Sigmoid colon (tissue), 7 donors: ENCODE data around the gene OTX1. TPM values are rescaled to one million over a fixed set of nuclear protein-coding genes. Genes with fewer than 3 reads are reported as not detected.

ENCODE experiments used
- DNase-seq: peaks from one replicate; pipeline ENCODE4 v3.0.0-alpha.2; 2019
- H3K27ac ChIP-seq, 4 donors: fragments of 200-600 bp; sonication (generic); one replicate each; pipeline ENCODE4 v1.5.1; 2016 to 2019; ENCODE audit warnings: mild to moderate bottlenecking in 1 of 4
- H3K27me3 ChIP-seq, 3 donors: fragments of 200-600 bp; sonication (generic); one replicate each; pipeline ENCODE4 v1.5.1; 2019; ENCODE audit warnings: mild to moderate bottlenecking in 1 of 3
- H3K36me3 ChIP-seq, 4 donors: fragments of 200-600 bp; sonication (generic); one replicate each; pipeline ENCODE4 v1.5.1; 2016 to 2019
- H3K4me1 ChIP-seq, 4 donors: fragments of 200-600 bp; sonication (generic); one replicate each; pipeline ENCODE4 v1.5.1; 2017 to 2019
- H3K4me3 ChIP-seq, 4 donors: fragments of 200-600 bp; sonication (generic); one replicate each; pipeline ENCODE4 v1.5.1; 2017 to 2019; ENCODE audit warnings: mild to moderate bottlenecking in 2 of 4, moderate library complexity in 1 of 4
- H3K9me3 ChIP-seq, 4 donors: fragments of 200-600 bp in 3 of 4; sonication (generic) in 3 of 4; one replicate each; pipeline versions ENCODE4 v1.5.1 to v1.6.1; 2013 to 2019
- EP300 ChIP-seq, 4 donors: sonication (generic); formaldehyde crosslinking; IDR thresholded peaks; one replicate each; pipeline ENCODE4 v1.6.1; 2017; ENCODE audit warnings: antibody characterized with exemption in 4 of 4
- POLR2A ChIP-seq, 2 donors: fragments of 450-650 bp; IDR thresholded peaks; one replicate each; pipeline ENCODE4 v1.6.1; 2016; ENCODE audit warnings: antibody characterized with exemption in 2 of 2, mild to moderate bottlenecking in 2 of 2, moderate library complexity in 2 of 2
- POLR2AphosphoS5 ChIP-seq, 4 donors: sonication (generic); formaldehyde crosslinking; IDR thresholded peaks; one replicate each; pipeline ENCODE4 v1.6.1; 2017; ENCODE audit warnings: antibody characterized with exemption in 4 of 4
- WGBS, 2 donors: extraction: QIAGEN DNeasy Blood & Tissue Kit; methylation state at CpG; one replicate each; pipeline ENCODE4 v1.1.7; 2013; 5-methylcytosine and 5-hydroxymethylcytosine counted together
- intact Hi-C: fragments of 100-400 bp; cut with DNase I; formaldehyde crosslinking; loops from one replicate; pipeline ENCODE4 v1.15.1; 2023
- polyA plus RNA-seq, 3 donors: library from polyadenylated mRNA; stranded (reverse); fragments of 200-250 nt; gene quantifications; one replicate each; pipeline ENCODE4 v1.2.3, GENCODE V29; 2013
- total RNA-seq, 4 donors: library from RNA; depleted of rRNA; stranded (reverse); fragments of >200 nt; gene quantifications; one replicate each; pipeline ENCODE4 v1.1.0, GENCODE V29; 2016
- TF ChIP-seq, protein P1 (sequence below), 4 experiments: fragments of 450-650 bp in 3 of 4; fragments of 200-600 bp in 1 of 4; IDR thresholded peaks; one replicate each; pipeline ENCODE4 v1.5.1; 2016 to 2019; ENCODE audit warnings: antibody characterized with exemption in 4 of 4, mild to moderate bottlenecking in 3 of 4, moderate library complexity in 2 of 4
- donor health status: healthy with polysubstance abuse.
- donor health status: Bipolar disorder and iron deficiency.
- donor health status: healthy.

OTX1 gene
- total and polyA plus RNA-seq, 7 donors, result 0.54 TPM; not detected in 6

DNA sequence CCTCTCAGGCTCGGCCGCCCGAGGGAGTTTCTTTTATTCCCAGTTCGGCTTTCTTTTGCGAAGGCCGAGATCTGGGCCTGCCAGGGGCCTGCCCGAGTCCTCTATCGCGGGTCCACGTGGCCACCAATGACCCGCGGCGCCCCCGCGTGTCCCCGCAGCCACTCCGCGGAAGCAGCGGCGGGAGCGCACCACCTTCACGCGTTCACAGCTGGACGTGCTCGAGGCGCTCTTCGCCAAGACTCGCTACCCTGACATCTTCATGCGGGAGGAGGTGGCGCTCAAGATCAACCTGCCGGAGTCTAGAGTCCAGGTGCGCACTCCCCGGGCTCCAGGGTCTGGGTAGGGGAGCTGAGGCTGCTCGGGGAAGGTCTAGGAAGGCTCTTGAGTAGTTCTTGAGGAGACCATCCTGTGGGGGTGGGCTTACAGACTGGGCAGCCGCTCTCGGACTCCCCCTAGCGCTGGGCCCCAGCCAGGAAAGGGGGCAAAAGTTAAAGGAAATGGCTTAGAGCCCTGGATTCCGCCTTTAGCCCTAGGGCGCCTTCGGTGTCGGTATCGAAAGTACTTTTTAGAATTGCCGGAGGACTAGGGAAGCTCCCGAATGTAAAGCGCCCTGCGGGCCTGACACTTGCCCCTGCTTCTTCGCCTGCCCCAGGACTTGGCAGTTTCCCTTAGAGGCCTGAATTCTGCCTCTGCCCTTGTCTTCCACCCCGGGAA is 3.4 kb downstream of the OTX1 start:
- no peak for TF ChIP-seq POLR2A (IDR thresholded peaks at IDR 0.05)
- TF ChIP-seq, protein P1, sequence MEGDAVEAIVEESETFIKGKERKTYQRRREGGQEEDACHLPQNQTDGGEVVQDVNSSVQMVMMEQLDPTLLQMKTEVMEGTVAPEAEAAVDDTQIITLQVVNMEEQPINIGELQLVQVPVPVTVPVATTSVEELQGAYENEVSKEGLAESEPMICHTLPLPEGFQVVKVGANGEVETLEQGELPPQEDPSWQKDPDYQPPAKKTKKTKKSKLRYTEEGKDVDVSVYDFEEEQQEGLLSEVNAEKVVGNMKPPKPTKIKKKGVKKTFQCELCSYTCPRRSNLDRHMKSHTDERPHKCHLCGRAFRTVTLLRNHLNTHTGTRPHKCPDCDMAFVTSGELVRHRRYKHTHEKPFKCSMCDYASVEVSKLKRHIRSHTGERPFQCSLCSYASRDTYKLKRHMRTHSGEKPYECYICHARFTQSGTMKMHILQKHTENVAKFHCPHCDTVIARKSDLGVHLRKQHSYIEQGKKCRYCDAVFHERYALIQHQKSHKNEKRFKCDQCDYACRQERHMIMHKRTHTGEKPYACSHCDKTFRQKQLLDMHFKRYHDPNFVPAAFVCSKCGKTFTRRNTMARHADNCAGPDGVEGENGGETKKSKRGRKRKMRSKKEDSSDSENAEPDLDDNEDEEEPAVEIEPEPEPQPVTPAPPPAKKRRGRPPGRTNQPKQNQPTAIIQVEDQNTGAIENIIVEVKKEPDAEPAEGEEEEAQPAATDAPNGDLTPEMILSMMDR (IDR thresholded peaks at IDR 0.05), result no peak
- no peak for TF ChIP-seq EP300 (IDR thresholded peaks at IDR 0.05)
- no peak for TF ChIP-seq POLR2AphosphoS5 (IDR thresholded peaks at IDR 0.05)
- WGBS, 2 donors, result 2 to 4% methylated on average over 48 of the region's 48 CpGs
- peaks cover 2 to 78% (median 75%) of the 10 kb centered on the region in 4 donors for H3K4me1 ChIP-seq
- H3K36me3 ChIP-seq, result no peaks in the 10 kb centered on the region
- peak overlapping the region in 2 of 4 donors; percentile 9 to 16 for H3K4me3 ChIP-seq
- intact Hi-C loops, result no loop called here
- H3K9me3 ChIP-seq, result peaks cover 0 to 4% (median 0%) of the 10 kb centered on the region in 4 donors
- peak; percentile 57 for DNase-seq
- peaks cover 91 to 100% (median 100%) of the 10 kb centered on the region in 3 donors for H3K27me3 ChIP-seq
- H3K27ac ChIP-seq, result no peak overlapping the region

- TF ChIP-seq POLR2AphosphoS5 (IDR thresholded peaks at IDR 0.05), result peak in 1 of 4 donors; percentile 0
- TF ChIP-seq EP300 (IDR thresholded peaks at IDR 0.05), result no peak
- no peak for TF ChIP-seq POLR2A (IDR thresholded peaks at IDR 0.05)
- no peak overlapping the region for H3K27ac ChIP-seq
- H3K9me3 ChIP-seq, result peaks cover 0 to 7% (median 2%) of the 10 kb centered on the region in 4 donors
- H3K36me3 ChIP-seq, result no peaks in the 10 kb centered on the region
- peaks cover 2 to 78% (median 75%) of the 10 kb centered on the region in 4 donors for H3K4me1 ChIP-seq
- DNase-seq, result no peak
- intact Hi-C loops, result no loop called here
- WGBS, 2 donors, result 17 to 20% methylated on average over 7 of the region's 7 CpGs
- H3K4me3 ChIP-seq, result no peak overlapping the region
- peaks cover 91 to 100% (median 100%) of the 10 kb centered on the region in 3 donors for H3K27me3 ChIP-seq
These were observed 4.2 kb downstream of the OTX1 start for GRCh38 chr2:63054841-63055225.

- peaks cover 0 to 73% (median 70%) of the 10 kb centered on the region in 4 donors for H3K4me1 ChIP-seq
- DNase-seq, result peak; percentile 60
- 5 to 10% methylated on average over 63 of the region's 63 CpGs for WGBS, 2 donors
- no peaks in the 10 kb centered on the region for H3K36me3 ChIP-seq
- H3K9me3 ChIP-seq, result peaks cover 0 to 7% (median 2%) of the 10 kb centered on the region in 4 donors
- intact Hi-C loops, result no loop called here
- peak overlapping the region in 2 of 4 donors; percentile 13 to 17 for H3K4me3 ChIP-seq
- TF ChIP-seq, protein P1 (IDR thresholded peaks at IDR 0.05), result no peak
- TF ChIP-seq POLR2A (IDR thresholded peaks at IDR 0.05) (no peak), EP300 (IDR thresholded peaks at IDR 0.05) (no peak), POLR2AphosphoS5 (IDR thresholded peaks at IDR 0.05) (no peak)
- no peak overlapping the region for H3K27ac ChIP-seq
- peaks cover 90 to 100% (median 100%) of the 10 kb centered on the region in 3 donors for H3K27me3 ChIP-seq
These were observed 4.8 kb downstream of the OTX1 start for GRCh38 chr2:63055226-63056106.

- intact Hi-C loops, result no loop called here
- WGBS, 2 donors, result 10 to 14% methylated on average over 49 of the region's 49 CpGs
- no peak overlapping the region for H3K27ac ChIP-seq
- DNase-seq, result peak; percentile 60
- peaks cover 96 to 100% (median 100%) of the 10 kb centered on the region in 3 donors for H3K27me3 ChIP-seq
- H3K36me3 ChIP-seq, result no peaks in the 10 kb centered on the region
- H3K4me3 ChIP-seq, result peak overlapping the region in 2 of 4 donors; percentile 2 to 12
- TF ChIP-seq, protein P1 (IDR thresholded peaks at IDR 0.05), result no peak
- TF ChIP-seq POLR2A (IDR thresholded peaks at IDR 0.05) (no peak), EP300 (IDR thresholded peaks at IDR 0.05) (no peak), POLR2AphosphoS5 (IDR thresholded peaks at IDR 0.05) (no peak)
- peaks cover 0 to 64% (median 61%) of the 10 kb centered on the region in 4 donors for H3K4me1 ChIP-seq
- H3K9me3 ChIP-seq, result peaks cover 0 to 7% (median 2%) of the 10 kb centered on the region in 4 donors
These were observed 5.7 kb downstream of the OTX1 start for GRCh38 chr2:63056107-63057050.
